GM18507 (cell line): ENCODE data around the gene EXOC6.
A peak's percentile ranks its signal among the peaks of the same experiment; 100 is the strongest.

Experiments used
- DNase-seq: peaks from one replicate; pipeline ENCODE4 v3.0.0; 2011; ENCODE audit warnings: low read depth; ENCODE audit not compliant: insufficient read length; ENCODE audit errors: extremely low spot score
- FAIRE-seq: peaks from 2 replicates; lab custom pipeline; 2011; peaks lifted over from hg19 to GRCh38; lab: Jason Lieb, UNC

EXOC6 gene

DNA sequence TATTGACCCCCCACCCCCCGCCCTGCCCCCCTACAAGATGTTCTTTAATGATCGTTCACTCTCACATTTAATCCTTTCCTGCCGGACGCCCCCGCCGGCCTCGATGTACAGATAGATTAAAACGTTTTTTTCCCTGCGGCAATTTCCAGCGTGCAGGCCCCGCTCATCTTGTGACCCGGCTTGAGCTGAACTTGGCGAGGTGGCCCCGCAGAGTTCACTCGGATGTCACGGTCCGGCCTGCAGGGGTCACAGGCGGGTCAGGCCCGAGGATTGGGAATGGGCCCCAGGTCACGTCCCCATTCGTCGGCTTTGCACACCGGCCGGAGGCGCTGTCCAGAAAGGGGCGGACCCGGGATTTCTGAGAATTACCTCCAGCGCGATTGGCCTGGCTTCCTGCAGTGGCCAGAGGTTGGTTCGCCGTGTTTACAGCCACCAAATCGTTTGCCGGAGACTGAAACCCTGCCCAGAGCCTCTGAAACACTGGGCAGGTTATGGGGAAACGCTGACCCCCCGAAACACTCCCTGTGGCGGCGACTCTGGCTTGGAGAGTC is 223.4 kb downstream of the EXOC6 start:
- DNase-seq (no peak), FAIRE-seq (no peak)

- FAIRE-seq (no peak), DNase-seq (no peak)
These were observed 223.9 kb downstream of the EXOC6 start for GRCh38 chr10:93072225-93072712.

- no peak for FAIRE-seq
- no peak for DNase-seq
These were observed 224.6 kb downstream of the EXOC6 start for GRCh38 chr10:93072713-93073538.

GRCh38 chr10:93073539-93074146 is 225.3 kb downstream of the EXOC6 start, which contains the start of gene CYP26A1:
CYP26A1 (plus strand) TSS chr10:93073893; CDS start chr10:93073935, 42 bp downstream.
- FAIRE-seq: no peak
- DNase-seq: no peak

DNA sequence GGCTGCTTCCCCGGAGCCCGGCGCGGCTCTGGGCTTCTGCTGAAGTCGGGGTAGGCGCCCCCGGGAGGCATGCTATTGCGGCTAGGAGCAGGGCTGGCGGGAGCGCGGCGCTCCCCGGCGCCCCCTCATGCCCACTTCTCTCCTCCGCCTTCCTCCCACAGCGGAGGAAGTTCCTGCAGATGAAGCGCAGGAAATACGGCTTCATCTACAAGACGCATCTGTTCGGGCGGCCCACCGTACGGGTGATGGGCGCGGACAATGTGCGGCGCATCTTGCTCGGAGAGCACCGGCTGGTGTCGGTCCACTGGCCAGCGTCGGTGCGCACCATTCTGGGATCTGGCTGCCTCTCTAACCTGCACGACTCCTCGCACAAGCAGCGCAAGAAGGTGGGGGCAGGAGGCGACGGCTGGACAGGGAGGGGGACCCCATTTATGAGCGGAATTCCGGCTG is 225.9 kb downstream of the EXOC6 start:
- DNase-seq (no peak), FAIRE-seq (no peak)

DNA sequence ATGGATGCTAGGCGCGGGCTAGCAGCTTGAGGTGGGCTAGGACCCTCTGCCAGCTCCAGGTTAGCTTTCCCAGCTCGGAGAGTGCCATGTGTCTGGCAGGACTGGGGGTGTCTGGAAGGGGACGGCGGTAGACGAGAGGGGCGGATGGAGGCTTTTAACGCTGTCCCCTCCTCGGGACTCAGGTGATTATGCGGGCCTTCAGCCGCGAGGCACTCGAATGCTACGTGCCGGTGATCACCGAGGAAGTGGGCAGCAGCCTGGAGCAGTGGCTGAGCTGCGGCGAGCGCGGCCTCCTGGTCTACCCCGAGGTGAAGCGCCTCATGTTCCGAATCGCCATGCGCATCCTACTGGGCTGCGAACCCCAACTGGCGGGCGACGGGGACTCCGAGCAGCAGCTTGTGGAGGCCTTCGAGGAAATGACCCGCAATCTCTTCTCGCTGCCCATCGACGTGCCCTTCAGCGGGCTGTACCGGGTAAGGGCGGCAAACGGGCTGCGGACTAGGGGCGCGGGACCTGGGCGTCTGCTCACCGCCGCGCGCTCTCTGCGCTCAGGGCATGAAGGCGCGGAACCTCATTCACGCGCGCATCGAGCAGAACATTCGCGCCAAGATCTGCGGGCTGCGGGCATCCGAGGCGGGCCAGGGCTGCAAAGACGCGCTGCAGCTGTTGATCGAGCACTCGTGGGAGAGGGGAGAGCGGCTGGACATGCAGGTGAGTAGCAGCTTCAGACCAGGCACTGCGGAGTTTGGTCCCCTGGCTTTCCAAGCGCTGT is 226.5 kb downstream of the EXOC6 start:
- FAIRE-seq (no peak), DNase-seq (no peak)

GRCh38 chr10:93075369-93076221 is 227.3 kb downstream of the EXOC6 start:
- FAIRE-seq (peak; percentile 12), DNase-seq (no peak)

DNA sequence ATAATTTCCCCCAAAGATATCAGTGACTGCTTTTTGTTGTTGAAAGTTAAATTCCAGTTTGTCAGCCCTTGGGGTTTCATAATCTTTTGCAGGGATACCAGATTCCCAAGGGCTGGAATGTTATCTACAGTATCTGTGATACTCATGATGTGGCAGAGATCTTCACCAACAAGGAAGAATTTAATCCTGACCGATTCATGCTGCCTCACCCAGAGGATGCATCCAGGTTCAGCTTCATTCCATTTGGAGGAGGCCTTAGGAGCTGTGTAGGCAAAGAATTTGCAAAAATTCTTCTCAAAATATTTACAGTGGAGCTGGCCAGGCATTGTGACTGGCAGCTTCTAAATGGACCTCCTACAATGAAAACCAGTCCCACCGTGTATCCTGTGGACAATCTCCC is 228.6 kb downstream of the EXOC6 start:
- FAIRE-seq (no peak), DNase-seq (no peak)

GRCh38 chr10:93077860-93078337 is 229.6 kb downstream of the EXOC6 start:
- FAIRE-seq (no peak), DNase-seq (no peak)

- DNase-seq: no peak
- FAIRE-seq: no peak
These were observed 231.5 kb downstream of the EXOC6 start for GRCh38 chr10:93079663-93080349.

DNA sequence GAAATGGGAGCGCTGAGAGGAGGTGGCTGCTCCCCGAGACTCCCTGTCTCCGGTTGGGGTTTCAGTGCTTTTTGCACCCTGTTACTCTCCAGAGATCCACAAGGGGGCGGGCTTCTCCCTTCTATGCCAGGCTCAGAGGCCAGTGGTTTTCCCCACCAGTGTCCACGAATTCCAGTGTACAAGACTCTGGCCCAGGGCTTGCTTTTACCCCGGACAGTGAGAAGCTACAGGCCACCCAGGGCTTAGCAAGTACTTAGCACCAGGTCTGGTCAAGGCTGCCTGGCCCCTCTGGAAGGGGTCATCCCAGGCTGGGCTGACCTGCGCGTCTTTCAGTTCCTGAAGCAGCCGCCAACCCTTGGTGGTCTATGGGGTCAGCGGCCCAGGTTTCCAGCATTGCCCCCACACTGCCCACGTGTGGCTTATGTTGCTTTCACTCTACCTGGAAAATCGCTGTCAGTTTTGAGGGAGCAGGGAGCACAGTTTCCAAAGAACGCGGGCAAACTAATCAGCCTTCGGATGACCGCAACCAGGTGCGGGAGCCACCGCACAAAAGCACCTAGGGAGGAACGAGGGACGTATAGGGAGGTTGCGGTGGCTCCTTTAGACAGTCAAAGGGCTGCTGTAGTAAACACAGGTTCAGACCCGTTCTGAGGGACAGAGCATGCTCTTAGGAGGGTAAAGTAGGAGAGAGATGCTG is 232.2 kb downstream of the EXOC6 start:
- FAIRE-seq (peak; percentile 59), DNase-seq (peak; percentile 49)

DNA sequence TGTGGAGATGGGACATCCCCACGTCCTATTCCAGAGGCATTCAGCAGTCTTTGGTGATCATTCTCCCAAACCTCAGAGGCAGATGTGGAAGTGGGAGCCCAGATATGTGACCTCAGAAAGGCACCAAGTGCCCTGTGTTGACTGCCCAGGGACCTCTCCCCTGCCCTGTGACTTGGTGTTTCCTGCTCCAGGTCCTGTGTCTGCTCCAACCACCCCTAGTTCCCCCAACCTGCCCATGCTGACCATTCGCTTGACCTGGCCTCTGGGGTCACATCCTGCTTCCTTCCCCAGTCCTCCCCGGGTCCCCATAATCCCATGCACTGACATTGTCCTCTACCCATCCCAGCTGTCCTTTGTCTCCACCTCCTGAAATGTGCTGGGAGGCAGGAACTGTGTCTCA is 233.0 kb downstream of the EXOC6 start:
- FAIRE-seq (no peak), DNase-seq (no peak)

DNA sequence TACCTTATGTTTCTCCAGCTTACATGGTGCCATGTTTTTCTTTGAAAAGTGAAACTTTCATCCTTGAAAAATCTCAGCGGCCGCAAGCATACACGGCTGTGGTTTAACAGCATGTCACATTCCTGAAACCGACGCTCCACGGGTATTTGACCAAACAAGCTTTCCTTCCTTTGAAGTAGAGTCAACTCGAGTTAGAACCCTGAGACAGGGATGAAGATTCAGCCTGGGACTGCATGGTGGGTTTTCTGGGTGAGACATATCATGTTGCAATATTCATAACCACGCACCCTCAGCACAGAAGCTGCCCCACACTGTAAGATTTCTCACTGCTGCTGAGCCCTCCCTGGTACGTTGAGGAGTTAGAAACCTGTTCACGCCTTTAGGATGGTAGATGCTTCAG is 233.5 kb downstream of the EXOC6 start:
- no peak for FAIRE-seq
- DNase-seq: no peak

DNA sequence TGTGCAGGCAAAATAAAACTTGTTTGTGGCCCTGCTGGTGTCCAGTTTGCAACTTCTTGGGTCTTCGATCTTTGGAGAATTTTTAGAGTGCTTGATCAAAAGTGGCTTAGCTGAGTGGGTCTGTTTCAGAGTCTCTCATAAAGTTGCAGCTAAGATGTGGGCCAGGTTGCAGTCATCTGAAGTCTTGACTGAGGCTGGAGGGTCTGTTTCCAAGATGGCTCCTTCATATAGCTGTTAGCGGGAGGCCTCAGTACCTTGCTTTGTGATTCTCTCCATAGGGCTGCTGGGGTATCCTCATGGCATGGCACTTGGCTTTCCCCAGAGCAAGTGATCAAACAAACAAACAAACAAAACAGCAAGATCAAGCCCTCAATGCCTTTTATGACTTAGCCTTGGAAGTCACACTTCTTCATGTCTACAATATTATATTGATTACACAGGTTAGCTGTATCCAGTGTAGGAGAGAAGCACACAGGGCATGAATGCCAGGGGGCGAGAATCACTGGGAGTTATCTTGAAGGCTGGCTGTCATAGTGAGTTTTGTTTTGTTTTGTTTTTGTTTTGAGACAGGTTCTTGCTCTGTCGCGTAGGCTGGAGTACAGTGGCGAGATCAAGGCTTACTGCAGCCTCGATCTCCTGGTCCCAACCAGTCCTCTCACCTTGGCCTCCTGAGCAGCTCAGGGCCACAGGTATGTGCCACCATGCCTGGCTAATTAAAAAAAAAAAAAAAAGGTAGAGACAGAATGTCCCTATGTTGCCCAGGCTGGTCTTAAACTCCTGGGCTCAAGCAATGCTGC is 235.6 kb downstream of the EXOC6 start:
- DNase-seq (no peak), FAIRE-seq (no peak)

- DNase-seq (no peak), FAIRE-seq (no peak)
These were observed 237.0 kb downstream of the EXOC6 start for GRCh38 chr10:93085272-93085859.

DNA sequence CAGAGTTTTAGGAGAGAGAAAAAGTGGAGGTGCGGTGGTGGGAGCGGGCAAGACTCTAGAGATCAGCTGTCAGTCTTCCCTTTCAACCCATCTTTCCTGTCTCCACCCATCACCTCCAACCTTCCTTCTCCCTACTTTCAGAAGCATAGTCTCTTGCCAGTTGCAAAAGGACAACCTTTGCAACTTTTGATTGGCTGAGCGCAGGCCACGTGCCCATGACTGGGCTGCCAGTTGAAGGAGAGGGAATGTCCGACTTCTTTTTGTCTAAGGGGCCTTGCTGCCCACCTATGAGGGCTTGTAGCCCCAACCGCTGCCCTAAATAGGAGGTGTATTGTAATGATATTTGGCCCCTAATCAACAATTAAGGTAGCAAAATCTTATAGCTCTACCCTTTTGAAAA is 238.0 kb downstream of the EXOC6 start:
- no peak for FAIRE-seq
- DNase-seq: no peak

GRCh38 chr10:93087846-93088245 is 239.5 kb downstream of the EXOC6 start:
- FAIRE-seq (no peak), DNase-seq (no peak)
